Astrocyte of the spinal cord (primary cell): ENCODE measurements around the gene STRIT1.
"Not testable (repeated sequence)": the region's sequence is repeated elsewhere in the genome, so short reads cannot be mapped to it uniquely, and the experiment has no call there.

ENCODE experiments used
- DNase-seq: peaks from one replicate; pipeline ENCODE4 v3.0.0; 2011; ENCODE audit warnings: low read depth, low spot score
- H3K4me3 ChIP-seq: 2 replicates; pipeline ENCODE4 v1.5.1; 2011; ENCODE audit warnings: low read depth, mild to moderate bottlenecking, low read length, moderate library complexity
- in situ Hi-C: cut with HindIII; loops from 2 replicates; pipeline ENCODE4 v1.10.0; 2017; ENCODE audit warnings: low sequenced_read_pairs
- TF ChIP-seq, protein P1 (sequence below): IDR thresholded peaks from 2 replicates; pipeline ENCODE4 v1.5.1; 2012; ENCODE audit warnings: low read depth, mild to moderate bottlenecking, low read length, inconsistent platforms

The STRIT1 gene

DNA sequence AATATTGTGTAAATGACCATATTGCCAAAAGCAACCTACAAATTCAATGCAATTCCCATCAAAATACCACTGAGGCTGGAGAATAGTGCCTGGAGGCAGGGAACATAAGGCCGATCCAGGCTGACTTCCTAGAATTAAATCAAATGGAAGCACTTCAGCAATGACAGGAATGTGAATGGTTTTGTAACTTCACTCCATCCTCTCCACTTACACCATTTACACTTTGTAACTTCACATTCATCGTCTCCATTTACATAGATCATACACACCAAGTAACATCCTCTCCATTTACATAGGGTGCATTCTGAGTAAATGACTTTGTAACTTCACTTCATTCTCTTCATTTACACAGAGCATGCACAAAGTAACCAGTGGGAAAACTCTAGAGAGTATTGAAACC is 11.6 kb downstream of the STRIT1 start:
- TF ChIP-seq, protein P1, sequence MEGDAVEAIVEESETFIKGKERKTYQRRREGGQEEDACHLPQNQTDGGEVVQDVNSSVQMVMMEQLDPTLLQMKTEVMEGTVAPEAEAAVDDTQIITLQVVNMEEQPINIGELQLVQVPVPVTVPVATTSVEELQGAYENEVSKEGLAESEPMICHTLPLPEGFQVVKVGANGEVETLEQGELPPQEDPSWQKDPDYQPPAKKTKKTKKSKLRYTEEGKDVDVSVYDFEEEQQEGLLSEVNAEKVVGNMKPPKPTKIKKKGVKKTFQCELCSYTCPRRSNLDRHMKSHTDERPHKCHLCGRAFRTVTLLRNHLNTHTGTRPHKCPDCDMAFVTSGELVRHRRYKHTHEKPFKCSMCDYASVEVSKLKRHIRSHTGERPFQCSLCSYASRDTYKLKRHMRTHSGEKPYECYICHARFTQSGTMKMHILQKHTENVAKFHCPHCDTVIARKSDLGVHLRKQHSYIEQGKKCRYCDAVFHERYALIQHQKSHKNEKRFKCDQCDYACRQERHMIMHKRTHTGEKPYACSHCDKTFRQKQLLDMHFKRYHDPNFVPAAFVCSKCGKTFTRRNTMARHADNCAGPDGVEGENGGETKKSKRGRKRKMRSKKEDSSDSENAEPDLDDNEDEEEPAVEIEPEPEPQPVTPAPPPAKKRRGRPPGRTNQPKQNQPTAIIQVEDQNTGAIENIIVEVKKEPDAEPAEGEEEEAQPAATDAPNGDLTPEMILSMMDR = no peak
- in situ Hi-C loops = no loop called here
- no peak for DNase-seq
- H3K4me3 ChIP-seq = no peak overlapping the region

DNA sequence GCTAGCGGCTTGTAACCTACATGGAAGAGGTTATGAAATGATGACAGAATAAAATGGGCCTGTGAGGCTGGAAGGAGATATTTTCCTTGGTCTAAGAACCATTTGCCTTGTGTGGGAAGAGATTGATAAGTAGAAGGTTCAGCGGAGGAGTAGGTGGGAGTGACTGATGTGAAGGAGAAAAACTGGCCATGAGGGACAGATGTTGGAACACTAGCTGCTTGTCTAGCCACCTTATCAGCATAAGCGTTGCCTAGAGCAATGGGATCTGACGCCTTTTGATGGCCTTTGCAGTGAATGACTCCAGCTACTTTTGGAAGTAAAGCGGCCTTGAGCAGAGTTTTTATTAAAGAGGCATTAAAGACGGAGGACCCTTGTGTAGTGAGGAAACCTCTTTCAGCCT is 17.4 kb downstream of the STRIT1 start:
- DNase-seq, in situ Hi-C loops, H3K4me3 ChIP-seq: not testable (repeated sequence)

DNA sequence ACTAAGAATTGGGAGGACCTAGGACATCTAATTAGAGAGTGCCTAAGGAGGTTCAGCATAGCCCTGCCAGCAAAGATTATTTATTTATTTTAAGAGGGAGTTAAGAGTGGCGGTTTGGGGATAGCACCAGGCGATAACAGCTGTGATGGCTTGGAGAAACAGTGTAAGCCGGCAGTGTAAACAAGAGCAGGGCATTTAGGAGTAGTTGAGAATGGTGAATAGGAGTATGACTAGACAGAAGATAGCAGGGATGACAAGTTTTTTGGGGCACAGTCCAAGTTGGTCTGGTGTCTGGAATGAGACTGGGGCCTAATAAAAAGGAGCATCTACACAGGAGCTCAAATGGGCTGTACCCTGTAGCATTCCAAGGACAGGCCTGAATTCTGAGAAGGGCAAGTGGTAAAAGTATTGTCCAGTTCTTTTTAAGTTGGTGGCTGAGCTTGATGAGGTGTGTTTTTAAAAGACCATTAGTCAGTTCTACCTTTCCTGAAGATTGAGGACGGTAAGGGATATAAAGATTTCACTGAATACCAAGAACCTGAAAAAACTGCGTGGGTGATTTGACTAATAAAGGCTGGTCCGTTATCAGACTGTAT is 18.2 kb downstream of the STRIT1 start:
- DNase-seq = not testable (repeated sequence)

DNA sequence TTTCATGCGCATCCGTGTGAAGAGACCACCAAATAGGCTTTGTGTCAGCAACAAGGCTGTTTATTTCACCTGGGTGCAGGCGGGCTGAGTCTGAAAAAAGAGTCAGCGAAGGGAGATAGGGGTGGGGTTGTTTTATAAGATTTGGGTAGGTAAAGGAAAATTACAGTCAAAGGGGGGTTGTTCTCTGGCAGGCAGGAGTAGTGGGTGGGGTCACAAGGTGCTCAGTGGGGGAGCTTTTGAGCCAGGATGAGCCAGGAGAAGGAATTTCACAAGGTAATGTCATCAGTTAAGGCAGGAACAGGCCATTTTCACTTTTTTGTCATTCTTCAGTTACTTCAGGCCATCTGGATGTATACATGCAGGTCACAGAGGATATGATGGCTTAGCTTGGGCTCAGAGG is 19.0 kb downstream of the STRIT1 start:
- DNase-seq, H3K4me3 ChIP-seq, in situ Hi-C loops: not testable (repeated sequence)

More for the DNA sequence above, 18.2 kb downstream of the STRIT1 start:
- H3K4me3 ChIP-seq, in situ Hi-C loops: not testable (repeated sequence)

DNA sequence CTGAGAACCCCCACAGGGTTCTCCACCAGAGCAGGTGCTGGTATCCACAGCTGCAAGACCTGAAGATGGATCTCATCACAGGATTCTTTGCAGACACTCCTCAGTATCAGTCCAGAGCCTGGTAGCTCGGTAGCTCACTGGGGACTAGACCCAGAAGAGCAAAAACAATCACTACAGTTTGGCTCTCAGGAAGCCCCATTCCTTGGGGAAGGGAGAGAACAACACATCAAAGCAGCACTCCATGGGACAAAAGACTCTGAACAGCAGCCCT is 22.2 kb downstream of the STRIT1 start:
- no peak overlapping the region for H3K4me3 ChIP-seq
- TF ChIP-seq, protein P1 = no peak
- in situ Hi-C loops = no loop called here
- no peak for DNase-seq

DNA sequence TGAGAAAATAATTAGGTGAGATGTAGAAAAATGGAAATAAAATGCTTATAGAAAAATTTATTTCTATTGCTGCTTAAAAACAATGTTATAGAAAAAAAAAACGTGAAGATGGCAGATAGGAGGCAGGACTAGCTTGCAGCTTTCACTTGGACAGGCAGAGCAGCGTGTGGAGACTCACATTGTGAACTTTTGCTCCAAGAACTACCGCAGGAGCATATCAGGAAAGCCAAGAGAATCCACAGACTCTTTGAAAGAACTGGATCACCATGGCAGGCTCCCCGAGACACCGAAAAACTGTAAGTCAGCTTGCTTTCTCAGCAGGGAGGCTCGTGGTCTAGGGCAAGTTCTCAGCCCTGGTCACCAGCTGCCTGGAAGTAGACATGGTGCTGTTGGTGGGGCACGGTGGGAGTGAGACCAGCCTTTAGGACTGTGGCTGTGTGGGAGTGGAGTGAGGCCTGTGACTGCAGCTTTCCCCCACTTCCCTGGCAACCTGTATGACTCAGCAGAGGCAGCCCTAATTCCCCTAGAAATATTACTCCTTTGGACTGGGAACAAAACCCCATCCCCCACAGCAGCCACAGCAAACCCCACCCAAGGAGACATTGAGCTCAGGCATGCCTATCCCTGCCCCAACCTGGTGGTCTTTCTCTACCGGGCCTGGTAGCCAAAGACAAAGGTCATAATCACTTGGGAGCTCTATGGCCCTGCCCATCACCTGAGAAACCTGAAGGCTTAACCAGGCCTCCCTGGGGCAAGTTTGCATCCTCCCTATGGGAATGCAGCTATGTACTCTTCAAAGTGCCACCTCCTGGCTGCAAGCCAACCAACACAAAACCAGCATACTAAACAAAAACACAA is 22.8 kb downstream of the STRIT1 start:
- H3K4me3 ChIP-seq = no peak overlapping the region
- peak; percentile 49 for DNase-seq
- TF ChIP-seq, protein P1 = no peak
- in situ Hi-C loops = no loop called here

DNA sequence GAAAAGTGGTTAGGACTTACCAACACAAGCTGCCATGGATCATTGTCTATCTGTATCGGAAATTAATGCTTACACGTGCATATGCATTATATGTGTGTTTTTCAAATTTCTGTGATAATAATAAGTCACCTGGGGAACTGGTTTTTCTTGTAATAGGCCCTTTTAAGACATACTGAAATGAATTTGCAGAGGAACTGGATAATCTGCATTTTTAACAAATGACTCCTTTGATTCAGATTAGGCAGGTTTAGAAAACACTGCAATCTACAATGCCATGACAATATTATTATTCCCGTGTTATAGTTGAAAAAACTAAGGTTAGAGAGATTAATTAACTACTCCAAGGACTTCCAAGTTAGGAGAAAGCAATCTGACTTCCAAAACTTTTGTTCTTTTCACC is 23.4 kb downstream of the STRIT1 start:
- TF ChIP-seq, protein P1 = no peak

DNA sequence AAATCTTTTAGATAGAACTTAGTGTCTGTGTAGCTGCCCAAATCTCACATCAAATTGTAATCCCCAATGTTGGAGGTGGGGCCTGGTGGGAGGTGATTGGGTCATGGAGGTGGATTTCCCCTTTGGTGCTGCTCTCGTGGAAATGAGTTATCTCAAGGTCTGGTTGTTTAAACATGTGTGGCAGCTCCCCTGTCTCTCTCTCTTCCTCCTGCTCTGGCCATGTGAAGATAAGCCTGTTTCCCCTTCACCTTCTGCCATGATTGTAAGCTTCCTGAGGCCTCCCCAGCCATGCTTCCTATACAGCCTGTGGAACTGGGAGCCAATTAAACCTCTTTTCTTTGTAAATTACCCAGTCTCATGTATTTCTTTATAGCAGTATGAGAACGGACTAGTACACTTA is 30.6 kb downstream of the STRIT1 start:
- in situ Hi-C loops, H3K4me3 ChIP-seq, DNase-seq: not testable (repeated sequence)

More for the DNA sequence above, 23.4 kb downstream of the STRIT1 start:
- in situ Hi-C loops = no loop called here
- no peak overlapping the region for H3K4me3 ChIP-seq
- no peak for DNase-seq

DNA sequence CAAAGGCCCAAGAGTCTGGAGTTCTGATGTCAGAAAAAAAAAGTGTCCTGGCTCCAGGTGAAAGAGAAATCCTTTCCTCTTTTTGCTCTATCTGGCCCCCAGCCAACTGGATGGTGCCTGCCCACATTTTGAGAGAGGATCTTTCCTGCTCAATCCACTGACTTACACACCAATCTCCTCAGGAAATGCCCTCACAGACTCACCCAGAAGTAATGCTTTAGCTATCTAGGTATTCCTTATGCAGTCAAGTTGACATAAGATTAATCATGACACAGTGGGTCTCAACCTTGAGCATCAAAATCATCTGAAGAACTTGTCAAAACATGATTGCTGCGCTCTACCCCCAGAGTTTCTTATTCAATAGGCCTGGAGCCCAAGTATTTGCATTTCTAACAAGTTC is 31.2 kb downstream of the STRIT1 start:
- DNase-seq = no peak
- in situ Hi-C loops = no loop called here
- no peak overlapping the region for H3K4me3 ChIP-seq
- TF ChIP-seq, protein P1 = no peak
